ENCODE measurements around the gene BTNL9. TPM values are rescaled to one million over a fixed set of nuclear protein-coding genes. Genes with fewer than 3 reads are reported as not detected.

The BTNL9 gene
- polyA plus RNA-seq, 1 donor from 2014 or later = 13.9 TPM

- H2AFZ ChIP-seq (ENCODE audit: low read depth, low read length) = no peak overlapping the region
- no peak overlapping the region for H3K9ac ChIP-seq (ENCODE audit: low read length)
- H3K27ac ChIP-seq (ENCODE audit: low read length) = no peak overlapping the region
- H3K9me2 ChIP-seq (ENCODE audit: insufficient read depth, low read length) = no peaks in the 10 kb centered on the region
- H3F3A ChIP-seq (ENCODE audit: insufficient read depth, low read length, poor library complexity, severe bottlenecking) = no peaks in the 10 kb centered on the region
- TF ChIP-seq MXI1 (conservative IDR thresholded peaks at IDR 0.05; ENCODE audit: poor library complexity, severe bottlenecking) (no peak), POLR2AphosphoS5 (IDR thresholded peaks at IDR 0.05) (no peak), EP300 (conservative IDR thresholded peaks at IDR 0.05; ENCODE audit: poor library complexity, severe bottlenecking) (no peak), EZH2 (IDR thresholded peaks at IDR 0.05; ENCODE audit: borderline replicate concordance, insufficient read depth, low read length, poor library complexity, severe bottlenecking) (no peak), SMC3 (conservative IDR thresholded peaks at IDR 0.05; ENCODE audit: poor library complexity) (no peak), RAD21 (conservative IDR thresholded peaks at IDR 0.05) (no peak), REST (IDR thresholded peaks at IDR 0.05; ENCODE audit: borderline replicate concordance) (no peak), TAF1 (IDR thresholded peaks at IDR 0.05; ENCODE audit: low read depth) (no peak), CTCF (IDR thresholded peaks at IDR 0.05; ENCODE audit: poor library complexity, severe bottlenecking) (no peak)
- H3K79me2 ChIP-seq (replicated peaks; ENCODE audit: insufficient read depth, low read length) = no peaks in the 10 kb centered on the region
- H3K4me3 ChIP-seq (ENCODE audit: low read length) = no peak overlapping the region
- H4K20me1 ChIP-seq (ENCODE audit: insufficient read depth) = no peaks in the 10 kb centered on the region
- H3K27me3 ChIP-seq (ENCODE audit: insufficient read depth, low read depth, low read length) = peaks cover 45% of the 10 kb centered on the region
- H3K9me3 ChIP-seq (ENCODE audit: low read length) = no peaks in the 10 kb centered on the region
- H3K36me3 ChIP-seq (ENCODE audit: insufficient read depth, low read length) = no peaks in the 10 kb centered on the region
- no peak overlapping the region for H3K4me2 ChIP-seq (ENCODE audit: low read length)
Measured at GRCh38 chr5:181047288-181047687, 7.2 kb downstream of the BTNL9 start.

- H3K4me2 ChIP-seq (ENCODE audit: low read length) = no peak overlapping the region
- no peak overlapping the region for H3K27ac ChIP-seq (ENCODE audit: low read length)
- no peaks in the 10 kb centered on the region for H4K20me1 ChIP-seq (ENCODE audit: insufficient read depth)
- H3K27me3 ChIP-seq (ENCODE audit: insufficient read depth, low read depth, low read length) = peaks cover 49% of the 10 kb centered on the region
- H3K36me3 ChIP-seq (ENCODE audit: insufficient read depth, low read length) = no peaks in the 10 kb centered on the region
- TF ChIP-seq MXI1 (conservative IDR thresholded peaks at IDR 0.05; ENCODE audit: poor library complexity, severe bottlenecking) (no peak), EZH2 (IDR thresholded peaks at IDR 0.05; ENCODE audit: borderline replicate concordance, insufficient read depth, low read length, poor library complexity, severe bottlenecking) (no peak), EP300 (conservative IDR thresholded peaks at IDR 0.05; ENCODE audit: poor library complexity, severe bottlenecking) (no peak), SMC3 (conservative IDR thresholded peaks at IDR 0.05; ENCODE audit: poor library complexity) (no peak)
- H2AFZ ChIP-seq (ENCODE audit: low read depth, low read length) = no peak overlapping the region
- no peak overlapping the region for H3K9ac ChIP-seq (ENCODE audit: low read length)
- no peaks in the 10 kb centered on the region for H3K9me2 ChIP-seq (ENCODE audit: insufficient read depth, low read length)
- H3F3A ChIP-seq (ENCODE audit: insufficient read depth, low read length, poor library complexity, severe bottlenecking) = no peaks in the 10 kb centered on the region
- no peaks in the 10 kb centered on the region for H3K9me3 ChIP-seq (ENCODE audit: low read length)
- H3K79me2 ChIP-seq (replicated peaks; ENCODE audit: insufficient read depth, low read length) = no peaks in the 10 kb centered on the region
- no peak overlapping the region for H3K4me3 ChIP-seq (ENCODE audit: low read length)
Measured at GRCh38 chr5:181047921-181048320, 7.9 kb downstream of the BTNL9 start.

Measured in neural cell (in vitro differentiated cells).